ENCODE data around the gene ATXN1. TPM values are rescaled to one million over a fixed set of nuclear protein-coding genes. Genes with fewer than 3 reads are reported as not detected.
A peak's percentile ranks its signal among the peaks of the same experiment; 100 is the strongest.

ATXN1 gene
- total and polyA plus RNA-seq, 7 experiments from 2014 or later = 1.5 to 82.7 (median 42.4) TPM

- CTCF ChIA-PET = no interaction called here
- POLR2A ChIA-PET = interaction anchor here (0.5 to 1.1 kb wide), 2 partner anchors 8 to 956 kb away, joined by 3 to 4 read pairs; no protein-coding TSS in a partner anchor
- no peak overlapping the region for H3K4me3 ChIP-seq (ENCODE audit: low read length)
- no peak overlapping the region for H3K4me3 Mint-ChIP-seq
- intact Hi-C loops (cut with micrococcal nuclease) = no loop called here
- no peak for ATAC-seq
- peaks cover 13 to 64% (median 22%) of the 10 kb centered on the region in 7 donors for H3K4me1 Mint-ChIP-seq
- H3K9me3 Mint-ChIP-seq = no peaks in the 10 kb centered on the region
- no peaks in the 10 kb centered on the region for H3K27me3 Mint-ChIP-seq
- H3K27ac Mint-ChIP-seq = no peak overlapping the region
- H3K9me3 ChIP-seq (ENCODE audit: control insufficient read depth in 2 of 3, low read length in 3 of 3) = no peaks in the 10 kb centered on the region
- H3K36me3 ChIP-seq (ENCODE audit: control insufficient read depth in 2 of 3, insufficient read depth in 3 of 3, low read length in 3 of 3) = peaks cover 0 to 6% (median 0%) of the 10 kb centered on the region in 3 experiments
- H3K4me1 ChIP-seq (ENCODE audit: control insufficient read depth in 2 of 2, insufficient read depth in 2 of 2, low read length in 2 of 2) = peaks cover 0 to 13% of the 10 kb centered on the region in 2 donors
- no peaks in the 10 kb centered on the region for H3K27me3 ChIP-seq (ENCODE audit: control insufficient read depth in 2 of 2, insufficient read depth in 2 of 2, low read length in 2 of 2)
- H3K36me3 Mint-ChIP-seq = peaks cover 0 to 33% (median 4%) of the 10 kb centered on the region in 5 donors
- DNase-seq = no peak
- H3K27ac ChIP-seq (ENCODE audit: low read depth, low read length) = no peak overlapping the region
Observed at GRCh38 chr6:16755544-16755943, 5.7 kb downstream of the ATXN1 start.

GRCh38 chr6:16754876-16755275 lies 6.4 kb downstream of the ATXN1 start:
- CTCF ChIA-PET = no interaction called here
- intact Hi-C loops (cut with micrococcal nuclease) = no loop called here
- no peaks in the 10 kb centered on the region for H3K9me3 Mint-ChIP-seq
- no peaks in the 10 kb centered on the region for H3K27me3 ChIP-seq (ENCODE audit: control insufficient read depth in 2 of 2, insufficient read depth in 2 of 2, low read length in 2 of 2)
- peaks cover 0 to 4% (median 0%) of the 10 kb centered on the region in 3 experiments for H3K36me3 ChIP-seq (ENCODE audit: control insufficient read depth in 2 of 3, insufficient read depth in 3 of 3, low read length in 3 of 3)
- peaks cover 13 to 65% (median 25%) of the 10 kb centered on the region in 7 donors for H3K4me1 Mint-ChIP-seq
- no peak for DNase-seq
- H3K27ac ChIP-seq (ENCODE audit: low read depth, low read length) = no peak overlapping the region
- H3K27me3 Mint-ChIP-seq = no peaks in the 10 kb centered on the region
- POLR2A ChIA-PET = interaction anchor here (1.1 to 1.2 kb wide), 2 partner anchors 8 to 14 kb away, joined by 4 read pairs; no protein-coding TSS in a partner anchor
- no peak overlapping the region for H3K27ac Mint-ChIP-seq
- no peak overlapping the region for H3K4me3 Mint-ChIP-seq
- H3K4me3 ChIP-seq (ENCODE audit: low read length) = no peak overlapping the region
- no peaks in the 10 kb centered on the region for H3K9me3 ChIP-seq (ENCODE audit: control insufficient read depth in 2 of 3, low read length in 3 of 3)
- H3K36me3 Mint-ChIP-seq = peaks cover 0 to 36% (median 4%) of the 10 kb centered on the region in 5 donors
- ATAC-seq = no peak
- peaks cover 0 to 13% of the 10 kb centered on the region in 2 donors for H3K4me1 ChIP-seq (ENCODE audit: control insufficient read depth in 2 of 2, insufficient read depth in 2 of 2, low read length in 2 of 2)

- no peak overlapping the region for H3K27ac ChIP-seq (ENCODE audit: low read depth, low read length)
- Mint-ChIP-seq H3K27ac (no peak overlapping the region), H3K9me3 (no peaks in the 10 kb centered on the region), H3K4me1 (peaks cover 9 to 66% (median 26%) of the 10 kb centered on the region in 7 donors), H3K27me3 (no peaks in the 10 kb centered on the region), H3K4me3 (no peak overlapping the region), H3K36me3 (peaks cover 0 to 42% (median 4%) of the 10 kb centered on the region in 5 donors)
- no peak overlapping the region for H3K4me3 ChIP-seq (ENCODE audit: low read length)
- ATAC-seq = no peak
- H3K9me3 ChIP-seq (ENCODE audit: control insufficient read depth in 2 of 3, low read length in 3 of 3) = no peaks in the 10 kb centered on the region
- H3K4me1 ChIP-seq (ENCODE audit: control insufficient read depth in 2 of 2, insufficient read depth in 2 of 2, low read length in 2 of 2) = peaks cover 0 to 13% of the 10 kb centered on the region in 2 donors
- no peak for DNase-seq
- no peaks in the 10 kb centered on the region for H3K27me3 ChIP-seq (ENCODE audit: control insufficient read depth in 2 of 2, insufficient read depth in 2 of 2, low read length in 2 of 2)
- intact Hi-C loops (cut with micrococcal nuclease) = no loop called here
- ChIA-PET CTCF (interaction anchor here (0.6 kb wide), 1 partner anchor 9 kb away, joined by 3 read pairs; no protein-coding TSS in a partner anchor), POLR2A (interaction anchor here (1.2 kb wide), 1 partner anchor 13 kb away, joined by 4 read pairs; no protein-coding TSS in a partner anchor)
- no peaks in the 10 kb centered on the region for H3K36me3 ChIP-seq (ENCODE audit: control insufficient read depth in 2 of 3, insufficient read depth in 3 of 3, low read length in 3 of 3)
Observed at GRCh38 chr6:16754274-16754673, 7.0 kb downstream of the ATXN1 start.

GRCh38 chr6:16753341-16753740 lies 7.9 kb downstream of the ATXN1 start:
- no peak overlapping the region for H3K4me3 Mint-ChIP-seq
- ATAC-seq (no peak), DNase-seq (no peak)
- Histone ChIP-seq H3K27me3 (ENCODE audit: control insufficient read depth in 2 of 2, insufficient read depth in 2 of 2, low read length in 2 of 2) (no peaks in the 10 kb centered on the region), H3K9me3 (ENCODE audit: control insufficient read depth in 2 of 3, low read length in 3 of 3) (no peaks in the 10 kb centered on the region), H3K4me3 (ENCODE audit: low read length) (no peak overlapping the region), H3K36me3 (ENCODE audit: control insufficient read depth in 2 of 3, insufficient read depth in 3 of 3, low read length in 3 of 3) (no peaks in the 10 kb centered on the region), H3K4me1 (ENCODE audit: control insufficient read depth in 2 of 2, insufficient read depth in 2 of 2, low read length in 2 of 2) (peaks cover 0 to 16% of the 10 kb centered on the region in 2 donors), H3K27ac (ENCODE audit: low read depth, low read length) (no peak overlapping the region)
- ChIA-PET CTCF (no interaction called here), POLR2A (no interaction called here)
- intact Hi-C loops (cut with micrococcal nuclease) = no loop called here
- H3K27ac Mint-ChIP-seq = no peak overlapping the region
- peaks cover 0 to 45% (median 4%) of the 10 kb centered on the region in 5 donors for H3K36me3 Mint-ChIP-seq
- peaks cover 0 to 62% (median 25%) of the 10 kb centered on the region in 7 donors for H3K4me1 Mint-ChIP-seq
- no peaks in the 10 kb centered on the region for H3K9me3 Mint-ChIP-seq
- H3K27me3 Mint-ChIP-seq = no peaks in the 10 kb centered on the region

- no peaks in the 10 kb centered on the region for H3K36me3 ChIP-seq (ENCODE audit: control insufficient read depth in 2 of 3, insufficient read depth in 3 of 3, low read length in 3 of 3)
- H3K27ac Mint-ChIP-seq = no peak overlapping the region
- H3K9me3 ChIP-seq (ENCODE audit: control insufficient read depth in 2 of 3, low read length in 3 of 3) = no peaks in the 10 kb centered on the region
- H3K4me3 Mint-ChIP-seq = no peak overlapping the region
- intact Hi-C loops (cut with micrococcal nuclease) = no loop called here
- H3K27ac ChIP-seq (ENCODE audit: low read depth, low read length) = no peak overlapping the region
- ATAC-seq = peak; percentile 80
- peaks cover 0 to 18% of the 10 kb centered on the region in 2 donors for H3K4me1 ChIP-seq (ENCODE audit: control insufficient read depth in 2 of 2, insufficient read depth in 2 of 2, low read length in 2 of 2)
- H3K27me3 ChIP-seq (ENCODE audit: control insufficient read depth in 2 of 2, insufficient read depth in 2 of 2, low read length in 2 of 2) = no peaks in the 10 kb centered on the region
- POLR2A ChIA-PET = no interaction called here
- peaks cover 0 to 60% (median 22%) of the 10 kb centered on the region in 7 donors for H3K4me1 Mint-ChIP-seq
- no peaks in the 10 kb centered on the region for H3K27me3 Mint-ChIP-seq
- DNase-seq = no peak
- no peaks in the 10 kb centered on the region for H3K9me3 Mint-ChIP-seq
- CTCF ChIA-PET = interaction anchor here (0.8 to 2.7 kb wide), 3 partner anchors 10 to 12 kb away, joined by 5 to 10 read pairs (median 5); no protein-coding TSS in a partner anchor
- peaks cover 0 to 41% (median 5%) of the 10 kb centered on the region in 5 donors for H3K36me3 Mint-ChIP-seq
- no peak overlapping the region for H3K4me3 ChIP-seq (ENCODE audit: low read length)
Observed at GRCh38 chr6:16752206-16752866, 8.9 kb downstream of the ATXN1 start.

GRCh38 chr6:16751251-16751946 lies 9.9 kb downstream of the ATXN1 start:
- intact Hi-C loops (cut with micrococcal nuclease) = no loop called here
- Mint-ChIP-seq H3K27me3 (no peaks in the 10 kb centered on the region), H3K36me3 (peaks cover 0 to 40% (median 5%) of the 10 kb centered on the region in 5 donors), H3K4me1 (peaks cover 0 to 55% (median 20%) of the 10 kb centered on the region in 7 donors), H3K9me3 (no peaks in the 10 kb centered on the region), H3K4me3 (no peak overlapping the region), H3K27ac (no peak overlapping the region)
- no peaks in the 10 kb centered on the region for H3K27me3 ChIP-seq (ENCODE audit: control insufficient read depth in 2 of 2, insufficient read depth in 2 of 2, low read length in 2 of 2)
- H3K4me1 ChIP-seq (ENCODE audit: control insufficient read depth in 2 of 2, insufficient read depth in 2 of 2, low read length in 2 of 2) = peaks cover 0 to 20% of the 10 kb centered on the region in 2 donors
- no peak overlapping the region for H3K27ac ChIP-seq (ENCODE audit: low read depth, low read length)
- no peak overlapping the region for H3K4me3 ChIP-seq (ENCODE audit: low read length)
- ChIA-PET POLR2A (interaction anchor here (0.6 kb wide), 1 partner anchor 22 kb away, joined by 3 read pairs; no protein-coding TSS in a partner anchor), CTCF (interaction anchor here (0.8 to 2.7 kb wide), 3 partner anchors 10 to 12 kb away, joined by 5 to 10 read pairs (median 5); no protein-coding TSS in a partner anchor)
- DNase-seq = no peak
- no peaks in the 10 kb centered on the region for H3K9me3 ChIP-seq (ENCODE audit: control insufficient read depth in 2 of 3, low read length in 3 of 3)
- H3K36me3 ChIP-seq (ENCODE audit: control insufficient read depth in 2 of 3, insufficient read depth in 3 of 3, low read length in 3 of 3) = no peaks in the 10 kb centered on the region
- ATAC-seq = no peak
